ENCODE data around the gene DCXR. TPM values are rescaled to one million over a fixed set of nuclear protein-coding genes. Genes with fewer than 3 reads are reported as not detected.

The DCXR gene
- total RNA-seq, 1 experiment from 2014 or later = 306 TPM

DNA sequence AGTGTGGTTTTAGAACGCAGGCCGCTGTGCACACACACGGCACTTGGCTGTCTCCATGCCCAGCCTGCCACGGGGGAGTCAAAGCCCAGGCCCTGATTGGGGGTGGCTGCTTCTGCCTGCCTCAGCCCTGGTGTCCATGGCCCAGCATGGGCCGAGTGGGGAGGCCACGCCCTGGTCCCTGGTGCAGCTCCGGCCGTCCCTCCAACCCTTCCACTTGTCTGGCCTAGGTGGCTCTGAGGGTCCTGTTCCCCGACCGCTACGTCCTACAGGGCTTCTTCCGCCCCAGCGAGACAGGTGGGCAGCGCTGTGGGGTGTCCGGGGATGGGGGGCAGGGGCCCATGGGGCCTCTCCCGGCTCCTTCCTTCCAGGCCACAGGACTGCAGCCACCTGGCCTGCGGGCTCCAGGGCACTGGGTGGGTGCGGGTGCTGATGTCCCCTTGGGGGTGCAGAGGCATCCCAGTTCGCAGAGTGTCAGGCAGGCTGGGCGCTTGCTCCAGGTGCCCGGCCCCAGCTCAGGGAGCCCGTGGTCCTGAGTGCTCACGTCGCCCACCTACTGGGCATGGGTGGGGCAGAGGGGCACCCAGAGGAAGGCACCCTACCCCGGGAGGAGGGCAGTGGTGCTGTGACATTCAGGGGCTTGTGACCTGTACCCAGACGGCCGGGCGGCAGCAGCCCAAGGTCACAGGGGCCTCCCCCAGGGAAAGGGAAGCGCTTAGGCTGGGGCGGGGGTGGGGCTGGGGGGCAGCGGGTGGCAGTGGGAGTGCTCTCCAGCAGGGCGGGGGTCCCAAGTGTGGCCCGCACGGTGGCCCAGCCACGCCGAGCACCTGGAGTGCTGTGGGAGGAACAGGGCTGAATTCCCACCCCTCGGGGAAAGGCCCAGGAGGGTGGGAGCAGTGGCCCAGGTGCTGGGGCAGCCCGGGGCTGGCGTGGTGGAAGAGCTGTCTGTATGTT is 26.6 kb downstream of the DCXR start:
- H3K9me2 ChIP-seq (ENCODE audit: insufficient read depth) = no peaks in the 10 kb centered on the region
- RAD21 ChIA-PET (ENCODE audit: low non-redundant PET in 1 of 2, low total read pairs in 2 of 2, uncharacterized antibody in 2 of 2, unreplicated experiment in 2 of 2) = no interaction called here
- BruUV-seq (replicated peaks) = no TSS peak

More for the DNA sequence above, 26.6 kb downstream of the DCXR start:
- ATAC-seq (no peak), DNase-seq (ENCODE audit: low read depth, low spot score) (no peak)
- TF ChIP-seq SP1 (IDR thresholded peaks at IDR 0.05; ENCODE audit: low read depth) (no peak), EGR1 (IDR thresholded peaks at IDR 0.05; ENCODE audit: low read depth) (no peak), SRF (IDR thresholded peaks at IDR 0.05; ENCODE audit: low read depth) (no peak), CTCF (IDR thresholded peaks at IDR 0.05 in 2 of 3, conservative IDR thresholded peaks at IDR 0.05 in 1 of 3; ENCODE audit: borderline replicate concordance in 1 of 3, insufficient read depth in 1 of 3, low read depth in 2 of 3, low read length in 2 of 3) (no peak), SIN3A (IDR thresholded peaks at IDR 0.05; ENCODE audit: low read depth) (no peak), ZFX (IDR thresholded peaks at IDR 0.05) (no peak), CBX3 (IDR thresholded peaks at IDR 0.05; ENCODE audit: low read depth) (no peak)
- TF ChIP-seq, protein P1, sequence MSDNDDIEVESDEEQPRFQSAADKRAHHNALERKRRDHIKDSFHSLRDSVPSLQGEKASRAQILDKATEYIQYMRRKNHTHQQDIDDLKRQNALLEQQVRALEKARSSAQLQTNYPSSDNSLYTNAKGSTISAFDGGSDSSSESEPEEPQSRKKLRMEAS (IDR thresholded peaks at IDR 0.05) = no peak
- ChIA-PET CTCF (interaction anchor here (1.1 kb wide), 1 partner anchor 9 kb away, joined by 4 read pairs; no protein-coding TSS in a partner anchor), POLR2A (no interaction called here)
- Histone ChIP-seq H3K79me2 (ENCODE audit: insufficient read depth, low read length) (no peaks in the 10 kb centered on the region), H3K4me1 (ENCODE audit: control insufficient read depth in 1 of 2, insufficient read depth in 2 of 2, low read length in 2 of 2) (no peaks in the 10 kb centered on the region), H3K9ac (ENCODE audit: low read length) (no peak overlapping the region), H3K36me3 (ENCODE audit: control insufficient read depth in 1 of 2, insufficient read depth in 2 of 2, low read length in 2 of 2) (no peaks in the 10 kb centered on the region), H2AFZ (ENCODE audit: low read depth, low read length, poor library complexity, severe bottlenecking) (no peak overlapping the region), H3K27me3 (ENCODE audit: insufficient read depth, low read length) (no peaks in the 10 kb centered on the region), H4K20me1 (ENCODE audit: insufficient read depth) (no peaks in the 10 kb centered on the region), H3K27ac (ENCODE audit: low read depth, low read length) (no peak overlapping the region), H3K4me3 (replicated peaks in 1 of 2; ENCODE audit: low read depth in 1 of 2, low read length in 2 of 2) (no peak overlapping the region), H3K4me2 (ENCODE audit: low read length) (no peak overlapping the region), H3K9me3 (ENCODE audit: control insufficient read depth in 1 of 2, insufficient read depth in 1 of 2, low read depth in 1 of 2, low read length in 2 of 2) (no peaks in the 10 kb centered on the region)
- intact Hi-C loops (cut with micrococcal nuclease) = no loop called here
